Melanocyte of skin (primary cell): ENCODE results near the gene TMEM11. TPM values are rescaled to one million over a fixed set of nuclear protein-coding genes. Genes with fewer than 3 reads are reported as not detected.

Source experiments
- small RNA-seq, 2 donors: library from RNA; depleted of rRNA; stranded (forward); fragments of <200 nt; gene quantifications; one replicate each; pipeline ENCODE3, GENCODE V24; 2012
- total RNA-seq, 2 donors: library from RNA; depleted of rRNA; stranded (reverse); fragments of >200 nt; gene quantifications; 2 replicates each; pipeline ENCODE4 v1.2.3, GENCODE V29; 2012

Gene TMEM11, protein sequence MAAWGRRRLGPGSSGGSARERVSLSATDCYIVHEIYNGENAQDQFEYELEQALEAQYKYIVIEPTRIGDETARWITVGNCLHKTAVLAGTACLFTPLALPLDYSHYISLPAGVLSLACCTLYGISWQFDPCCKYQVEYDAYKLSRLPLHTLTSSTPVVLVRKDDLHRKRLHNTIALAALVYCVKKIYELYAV
- 10 to 100 TPM; 15.8 to 28.3 TPM for total RNA-seq

GRCh38 chr17:21214015-21214776 is at the start of gene TMEM11:
TMEM11 (minus strand) TSS chr17:21214161; CDS start chr17:21214152, 9 bp downstream.

DNA sequence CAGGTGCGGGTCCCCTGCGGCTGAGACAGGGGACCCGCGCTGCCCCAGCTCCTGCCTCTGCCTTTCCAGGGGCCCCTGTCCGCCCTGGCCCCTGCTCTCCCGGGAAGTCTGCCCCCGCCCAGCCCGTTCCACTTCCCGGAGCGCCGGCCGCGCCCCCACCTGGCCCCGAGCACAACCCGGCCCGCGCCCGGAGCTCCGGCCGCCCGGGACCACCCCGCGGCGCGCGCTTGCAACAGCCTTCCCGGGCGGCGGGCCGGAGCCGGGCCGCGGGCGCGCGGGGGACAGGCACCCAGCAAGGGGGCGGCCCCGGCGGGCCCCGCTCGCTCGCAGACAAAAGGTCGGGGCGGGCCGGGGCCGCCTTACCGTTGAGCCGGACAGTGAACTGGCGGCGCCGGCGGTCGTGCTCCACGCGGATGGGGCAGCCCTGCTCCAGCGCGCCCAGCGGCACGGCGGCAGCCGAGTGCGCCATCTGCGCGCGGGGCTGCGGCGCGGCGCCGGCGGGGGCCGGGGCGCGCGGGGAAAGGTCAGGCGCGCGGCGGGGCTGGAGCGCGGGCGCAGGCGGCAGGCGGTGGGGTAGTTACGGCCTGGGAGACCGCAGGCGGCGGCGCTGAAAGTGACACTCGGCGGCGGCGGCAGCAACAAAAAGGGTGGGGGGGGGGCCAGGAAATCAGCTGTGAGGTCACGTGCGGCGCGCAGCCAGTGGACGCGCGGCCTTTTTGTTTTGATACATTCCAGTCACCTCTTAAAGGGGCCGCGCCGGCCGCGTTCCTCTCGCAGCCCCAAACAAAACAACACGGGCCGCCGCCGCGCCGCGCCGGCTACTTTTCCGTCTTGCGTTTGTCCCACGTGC is 39.1 kb upstream of the TMEM11 start, which contains the start of gene NATD1:
TSS of gene NATD1 (minus strand) at position 615 of the 850 bp plus-strand sequence. CDS start at position 469, 146 bp downstream.

Small RNA genes within 50 kb of the gene (small RNA-seq; reads per million reads assigned to genes)
- 0 reads per million in 2 donors for gene RN7SL426P

Other genes with a start within 250 kb of the TMEM11 start
- 100 to 1,000 TPM; 221 to 226 TPM for gene USP22, start 171.2 kb downstream of the TMEM11 start, total RNA-seq
- gene DHRS7B, start 87.2 kb downstream of the TMEM11 start, total RNA-seq, result 10 to 100 TPM; 26.0 to 27.2 TPM
- 1 to 10 TPM; 2.0 to 3.4 TPM for gene NATD1, start 39.2 kb upstream of the TMEM11 start, total RNA-seq
- gene MAP2K3, start 70.5 kb upstream of the TMEM11 start, total RNA-seq, result 10 to 100 TPM; 20.0 to 31.6 TPM
- gene KCNJ12, start 162.2 kb upstream of the TMEM11 start, total RNA-seq, result under 1 TPM; 0.34 to 1.00 TPM